Hepatocyte (in vitro differentiated cells): ENCODE results near the gene CACNA1C.

Experiments used
- EZH2 ChIP-seq: fragments of 200-600 bp; sonication (generic); IDR thresholded peaks from 2 replicates; pipeline ENCODE4 v1.6.1; 2016; ENCODE audit warnings: antibody characterized with exemption, mild to moderate bottlenecking, borderline replicate concordance
- TF ChIP-seq, protein P1 (sequence below): fragments of 200-600 bp; sonication (generic); IDR thresholded peaks from 2 replicates; pipeline ENCODE4 v1.5.1; 2016; ENCODE audit warnings: antibody characterized with exemption, mild to moderate bottlenecking; ENCODE audit not compliant: poor library complexity

DNA sequence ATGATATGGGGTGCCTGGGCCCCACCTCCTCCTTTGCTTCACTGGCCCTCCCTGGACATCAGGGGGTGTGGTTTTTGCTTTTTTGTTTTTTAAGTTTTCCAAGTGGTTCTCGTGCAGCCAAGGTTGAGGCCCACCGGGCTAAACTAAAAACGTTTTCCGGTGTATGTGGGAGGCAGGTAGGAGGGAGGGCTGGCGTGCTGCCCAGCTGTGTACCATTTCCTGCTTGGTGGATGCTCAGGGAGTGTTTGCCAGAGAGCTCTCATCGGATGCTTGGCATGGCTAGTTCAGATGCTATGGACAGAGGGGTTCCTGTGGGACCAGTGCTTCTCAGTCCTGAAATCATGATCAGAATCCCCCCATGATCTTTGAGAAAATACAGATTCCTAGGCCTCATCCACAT is 246.4 kb downstream of the CACNA1C start:
- TF ChIP-seq, protein P1, sequence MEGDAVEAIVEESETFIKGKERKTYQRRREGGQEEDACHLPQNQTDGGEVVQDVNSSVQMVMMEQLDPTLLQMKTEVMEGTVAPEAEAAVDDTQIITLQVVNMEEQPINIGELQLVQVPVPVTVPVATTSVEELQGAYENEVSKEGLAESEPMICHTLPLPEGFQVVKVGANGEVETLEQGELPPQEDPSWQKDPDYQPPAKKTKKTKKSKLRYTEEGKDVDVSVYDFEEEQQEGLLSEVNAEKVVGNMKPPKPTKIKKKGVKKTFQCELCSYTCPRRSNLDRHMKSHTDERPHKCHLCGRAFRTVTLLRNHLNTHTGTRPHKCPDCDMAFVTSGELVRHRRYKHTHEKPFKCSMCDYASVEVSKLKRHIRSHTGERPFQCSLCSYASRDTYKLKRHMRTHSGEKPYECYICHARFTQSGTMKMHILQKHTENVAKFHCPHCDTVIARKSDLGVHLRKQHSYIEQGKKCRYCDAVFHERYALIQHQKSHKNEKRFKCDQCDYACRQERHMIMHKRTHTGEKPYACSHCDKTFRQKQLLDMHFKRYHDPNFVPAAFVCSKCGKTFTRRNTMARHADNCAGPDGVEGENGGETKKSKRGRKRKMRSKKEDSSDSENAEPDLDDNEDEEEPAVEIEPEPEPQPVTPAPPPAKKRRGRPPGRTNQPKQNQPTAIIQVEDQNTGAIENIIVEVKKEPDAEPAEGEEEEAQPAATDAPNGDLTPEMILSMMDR = no peak
- TF ChIP-seq EZH2 = no peak
